ENCODE results near the gene GLP1R. TPM values are rescaled to one million over a fixed set of nuclear protein-coding genes. Genes with fewer than 3 reads are reported as not detected.

GLP1R gene
- total and polyA plus RNA-seq, 2 of the 13 experiments (the other 11 are each of a cell fraction or from before 2014, with no cell fraction given) = not detected

DNA sequence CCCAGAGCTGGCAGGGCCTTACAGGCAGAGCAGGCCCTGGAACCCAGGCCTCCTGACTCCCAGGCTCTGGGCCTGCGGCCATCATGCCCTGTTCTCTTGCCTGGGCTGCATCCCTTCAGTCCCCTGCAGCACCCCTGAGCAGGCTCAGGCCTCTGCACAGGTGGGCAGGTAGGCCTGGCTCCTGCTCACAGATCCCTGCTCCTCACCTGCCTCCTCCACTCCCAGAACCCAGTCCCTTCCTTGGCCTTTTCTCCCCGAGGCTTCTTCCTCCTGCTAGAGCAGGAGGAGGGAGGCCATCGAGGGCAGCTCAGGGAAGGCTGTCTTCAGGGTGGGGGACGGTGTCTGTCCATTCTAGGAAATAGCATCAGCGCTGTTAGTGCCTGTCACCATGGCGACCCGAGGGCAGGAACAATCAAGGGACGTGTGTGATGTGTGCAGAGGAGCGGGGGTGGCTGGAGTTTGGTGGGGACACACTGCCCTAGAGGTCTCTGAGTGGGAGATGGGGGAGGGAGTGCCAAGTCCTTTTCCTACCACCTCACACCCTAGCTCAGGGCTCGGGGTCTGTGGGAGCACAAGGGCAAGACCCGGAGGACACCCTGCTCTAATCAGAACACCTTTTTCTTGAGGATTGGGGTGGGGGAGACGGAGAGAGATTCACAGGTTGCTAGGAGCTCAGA is 26.6 kb downstream of the GLP1R start:
- no peak for ATAC-seq
- intact Hi-C loops (cut with micrococcal nuclease; ENCODE audit: unreplicated experiment) = no loop called here

More for the DNA sequence above, 26.6 kb downstream of the GLP1R start:
- 0% methylated on average over 11 of the region's 12 CpGs for WGBS (ENCODE audit: low lambda C conversion rate)
- Histone ChIP-seq H4K20me1 (ENCODE audit: insufficient read depth, low read length) (no peaks in the 10 kb centered on the region), H3K79me2 (ENCODE audit: insufficient read depth, low read length) (no peaks in the 10 kb centered on the region), H3K4me3 (replicated peaks in 1 of 3; ENCODE audit: insufficient read depth in 1 of 3, low read depth in 2 of 3, low read length in 3 of 3) (no peak overlapping the region), H3K9ac (ENCODE audit: insufficient read depth, low read depth, low read length) (no peak overlapping the region), H3K4me1 (ENCODE audit: insufficient read depth, low read length) (no peaks in the 10 kb centered on the region), H3K9me3 (ENCODE audit: low read length) (no peaks in the 10 kb centered on the region), H3K27me3 (ENCODE audit: control insufficient read depth in 1 of 2, insufficient read depth in 2 of 2, low read length in 2 of 2) (peaks cover 8 to 9% of the 10 kb centered on the region in 2 experiments; a peak in 4 of 5 replicates), H2AFZ (ENCODE audit: low read length) (no peak overlapping the region), H3K27ac (ENCODE audit: extremely low read length, insufficient read depth, low read length) (no peak overlapping the region), H3K36me3 (replicated peaks in 1 of 2; ENCODE audit: control insufficient read depth in 1 of 2, insufficient read depth in 2 of 2, low read length in 2 of 2) (no peaks in the 10 kb centered on the region), H3K4me2 (ENCODE audit: low read depth, low read length) (no peak overlapping the region)
- no TSS peak for BruUV-seq (replicated peaks)
- no peak for TF ChIP-seq ZBTB38 (CRISPR knock-in tag; IDR thresholded peaks at IDR 0.05)
- TF ChIP-seq, protein P1, sequence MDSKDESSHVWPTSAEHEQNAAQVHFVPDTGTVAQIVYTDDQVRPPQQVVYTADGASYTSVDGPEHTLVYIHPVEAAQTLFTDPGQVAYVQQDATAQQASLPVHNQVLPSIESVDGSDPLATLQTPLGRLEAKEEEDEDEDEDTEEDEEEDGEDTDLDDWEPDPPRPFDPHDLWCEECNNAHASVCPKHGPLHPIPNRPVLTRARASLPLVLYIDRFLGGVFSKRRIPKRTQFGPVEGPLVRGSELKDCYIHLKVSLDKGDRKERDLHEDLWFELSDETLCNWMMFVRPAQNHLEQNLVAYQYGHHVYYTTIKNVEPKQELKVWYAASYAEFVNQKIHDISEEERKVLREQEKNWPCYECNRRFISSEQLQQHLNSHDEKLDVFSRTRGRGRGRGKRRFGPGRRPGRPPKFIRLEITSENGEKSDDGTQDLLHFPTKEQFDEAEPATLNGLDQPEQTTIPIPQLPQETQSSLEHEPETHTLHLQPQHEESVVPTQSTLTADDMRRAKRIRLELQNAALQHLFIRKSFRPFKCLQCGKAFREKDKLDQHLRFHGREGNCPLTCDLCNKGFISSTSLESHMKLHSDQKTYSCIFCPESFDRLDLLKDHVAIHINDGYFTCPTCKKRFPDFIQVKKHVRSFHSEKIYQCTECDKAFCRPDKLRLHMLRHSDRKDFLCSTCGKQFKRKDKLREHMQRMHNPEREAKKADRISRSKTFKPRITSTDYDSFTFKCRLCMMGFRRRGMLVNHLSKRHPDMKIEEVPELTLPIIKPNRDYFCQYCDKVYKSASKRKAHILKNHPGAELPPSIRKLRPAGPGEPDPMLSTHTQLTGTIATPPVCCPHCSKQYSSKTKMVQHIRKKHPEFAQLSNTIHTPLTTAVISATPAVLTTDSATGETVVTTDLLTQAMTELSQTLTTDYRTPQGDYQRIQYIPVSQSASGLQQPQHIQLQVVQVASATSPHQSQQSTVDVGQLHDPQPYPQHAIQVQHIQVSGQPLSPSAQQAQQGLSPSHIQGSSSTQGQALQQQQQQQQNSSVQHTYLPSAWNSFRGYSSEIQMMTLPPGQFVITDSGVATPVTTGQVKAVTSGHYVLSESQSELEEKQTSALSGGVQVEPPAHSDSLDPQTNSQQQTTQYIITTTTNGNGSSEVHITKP (CRISPR knock-in tag; IDR thresholded peaks at IDR 0.05; ENCODE audit: low read depth) = no peak
- no peak for TF ChIP-seq ZKSCAN8 (CRISPR knock-in tag; IDR thresholded peaks at IDR 0.05; ENCODE audit: borderline replicate concordance)
- TF ChIP-seq RFXAP (CRISPR knock-in tag; IDR thresholded peaks at IDR 0.05; ENCODE audit: borderline replicate concordance) = no peak
- no peak for TF ChIP-seq NR2F6 (IDR thresholded peaks at IDR 0.05)
- no peak for TF ChIP-seq NR2F6 (CRISPR knock-in tag; IDR thresholded peaks at IDR 0.05)
- no peak for TF ChIP-seq ZNF282 (IDR thresholded peaks at IDR 0.05; ENCODE audit: partially characterized antibody)
- no peak for TF ChIP-seq HDAC2 (CRISPR knock-in tag; IDR thresholded peaks at IDR 0.05)
- TF ChIP-seq JUNB (CRISPR knock-in tag; IDR thresholded peaks at IDR 0.05; ENCODE audit: borderline replicate concordance) = no peak
- TF ChIP-seq, protein P2, sequence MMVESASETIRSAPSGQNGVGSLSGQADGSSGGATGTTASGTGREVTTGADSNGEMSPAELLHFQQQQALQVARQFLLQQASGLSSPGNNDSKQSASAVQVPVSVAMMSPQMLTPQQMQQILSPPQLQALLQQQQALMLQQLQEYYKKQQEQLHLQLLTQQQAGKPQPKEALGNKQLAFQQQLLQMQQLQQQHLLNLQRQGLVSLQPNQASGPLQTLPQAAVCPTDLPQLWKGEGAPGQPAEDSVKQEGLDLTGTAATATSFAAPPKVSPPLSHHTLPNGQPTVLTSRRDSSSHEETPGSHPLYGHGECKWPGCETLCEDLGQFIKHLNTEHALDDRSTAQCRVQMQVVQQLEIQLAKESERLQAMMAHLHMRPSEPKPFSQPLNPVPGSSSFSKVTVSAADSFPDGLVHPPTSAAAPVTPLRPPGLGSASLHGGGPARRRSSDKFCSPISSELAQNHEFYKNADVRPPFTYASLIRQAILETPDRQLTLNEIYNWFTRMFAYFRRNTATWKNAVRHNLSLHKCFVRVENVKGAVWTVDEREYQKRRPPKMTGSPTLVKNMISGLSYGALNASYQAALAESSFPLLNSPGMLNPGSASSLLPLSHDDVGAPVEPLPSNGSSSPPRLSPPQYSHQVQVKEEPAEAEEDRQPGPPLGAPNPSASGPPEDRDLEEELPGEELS (CRISPR knock-in tag; IDR thresholded peaks at IDR 0.05) = no peak
- TF ChIP-seq ZSCAN31 (CRISPR knock-in tag; IDR thresholded peaks at IDR 0.05; ENCODE audit: low read depth) = no peak
- TF ChIP-seq, protein P3, sequence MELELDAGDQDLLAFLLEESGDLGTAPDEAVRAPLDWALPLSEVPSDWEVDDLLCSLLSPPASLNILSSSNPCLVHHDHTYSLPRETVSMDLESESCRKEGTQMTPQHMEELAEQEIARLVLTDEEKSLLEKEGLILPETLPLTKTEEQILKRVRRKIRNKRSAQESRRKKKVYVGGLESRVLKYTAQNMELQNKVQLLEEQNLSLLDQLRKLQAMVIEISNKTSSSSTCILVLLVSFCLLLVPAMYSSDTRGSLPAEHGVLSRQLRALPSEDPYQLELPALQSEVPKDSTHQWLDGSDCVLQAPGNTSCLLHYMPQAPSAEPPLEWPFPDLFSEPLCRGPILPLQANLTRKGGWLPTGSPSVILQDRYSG (CRISPR knock-in tag; IDR thresholded peaks at IDR 0.05) = no peak
- no peak for TF ChIP-seq HMG20B (CRISPR knock-in tag; conservative IDR thresholded peaks at IDR 0.05)
- TF ChIP-seq, protein P4, sequence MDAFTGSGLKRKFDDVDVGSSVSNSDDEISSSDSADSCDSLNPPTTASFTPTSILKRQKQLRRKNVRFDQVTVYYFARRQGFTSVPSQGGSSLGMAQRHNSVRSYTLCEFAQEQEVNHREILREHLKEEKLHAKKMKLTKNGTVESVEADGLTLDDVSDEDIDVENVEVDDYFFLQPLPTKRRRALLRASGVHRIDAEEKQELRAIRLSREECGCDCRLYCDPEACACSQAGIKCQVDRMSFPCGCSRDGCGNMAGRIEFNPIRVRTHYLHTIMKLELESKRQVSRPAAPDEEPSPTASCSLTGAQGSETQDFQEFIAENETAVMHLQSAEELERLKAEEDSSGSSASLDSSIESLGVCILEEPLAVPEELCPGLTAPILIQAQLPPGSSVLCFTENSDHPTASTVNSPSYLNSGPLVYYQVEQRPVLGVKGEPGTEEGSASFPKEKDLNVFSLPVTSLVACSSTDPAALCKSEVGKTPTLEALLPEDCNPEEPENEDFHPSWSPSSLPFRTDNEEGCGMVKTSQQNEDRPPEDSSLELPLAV (CRISPR knock-in tag; conservative IDR thresholded peaks at IDR 0.05; ENCODE audit: low read depth) = no peak
- in situ Hi-C loops (cut with HindIII; ENCODE audit: extremely low pct_ligation_motif_present, low pct_unique_long_range_greater_than_20kb) = no loop called here
- no peak for DNase-seq (ENCODE audit: low spot score)
- POLR2A ChIA-PET = no interaction called here
- CTCF ChIA-PET (ENCODE audit: low intra/inter-chr PET ratio, low total read pairs) = no interaction called here
- FAIRE-seq = no peak
